ENCODE measurements around the gene PSME3. TPM values are rescaled to one million over a fixed set of nuclear protein-coding genes. Genes with fewer than 3 reads are reported as not detected.

PSME3 gene, protein sequence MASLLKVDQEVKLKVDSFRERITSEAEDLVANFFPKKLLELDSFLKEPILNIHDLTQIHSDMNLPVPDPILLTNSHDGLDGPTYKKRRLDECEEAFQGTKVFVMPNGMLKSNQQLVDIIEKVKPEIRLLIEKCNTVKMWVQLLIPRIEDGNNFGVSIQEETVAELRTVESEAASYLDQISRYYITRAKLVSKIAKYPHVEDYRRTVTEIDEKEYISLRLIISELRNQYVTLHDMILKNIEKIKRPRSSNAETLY
- 55.1 TPM for total RNA-seq

GRCh38 chr17:42832934-42833766 lies at the start of gene PSME3:
Gene PSME3 (plus strand): TSS chr17:42833397. CDS start chr17:42833632, 235 bp downstream.

DNA sequence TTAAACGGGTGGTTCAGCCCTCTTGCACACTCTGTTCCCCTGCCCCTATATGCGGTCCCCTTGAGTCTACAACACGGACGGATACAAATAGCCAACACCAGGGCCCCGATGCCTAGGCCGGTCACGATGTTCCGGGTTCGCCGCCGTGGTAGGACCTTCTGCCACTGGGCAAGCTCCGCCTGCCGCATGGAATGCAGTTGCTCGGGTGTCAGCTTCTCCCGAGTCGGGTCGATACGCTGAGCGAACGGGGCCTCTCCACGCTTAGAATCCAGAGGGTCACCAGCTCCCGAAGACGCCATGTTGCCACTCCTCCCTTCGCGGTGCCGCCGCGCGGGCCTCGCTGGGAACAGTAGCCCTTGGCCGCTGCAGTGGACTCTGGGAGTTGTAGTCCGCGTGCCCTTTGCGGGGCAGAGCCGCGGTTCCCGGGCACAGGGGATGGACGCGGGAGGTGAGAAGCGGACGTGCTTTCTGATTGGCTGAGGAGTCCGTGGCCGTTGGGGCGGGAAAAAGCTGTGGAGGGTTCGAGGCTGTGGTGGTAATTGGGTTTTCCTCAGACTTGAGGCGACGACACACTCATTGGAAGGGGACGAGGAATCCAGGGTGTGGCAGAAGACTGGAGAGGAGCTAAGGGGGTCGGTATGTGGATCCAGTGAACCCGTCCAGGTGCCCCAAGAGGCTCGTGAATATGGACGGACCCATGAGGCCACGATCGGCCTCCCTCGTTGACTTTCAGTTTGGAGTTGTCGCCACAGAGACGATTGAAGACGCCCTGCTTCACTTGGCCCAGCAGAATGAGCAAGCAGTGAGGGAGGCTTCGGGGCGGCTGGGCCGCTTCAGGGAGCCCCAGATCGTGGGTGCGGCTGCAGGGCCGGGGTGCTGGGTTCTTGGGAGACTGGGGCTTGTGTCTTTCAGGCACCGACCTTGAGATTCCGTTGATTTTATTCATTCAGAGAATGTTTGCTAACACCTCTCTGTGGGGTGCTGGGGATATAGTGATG lies 34.5 kb upstream of the PSME3 start, which contains the start of the genes CNTD1 and COA3:
TSS of gene CNTD1 (plus strand) at position 479 of the 998 bp plus-strand sequence. CDS start at position 686, 207 bp downstream.
TSS of gene COA3 (minus strand) at position 322 of the 998 bp plus-strand sequence. CDS start at position 299, 23 bp downstream.

DNA sequence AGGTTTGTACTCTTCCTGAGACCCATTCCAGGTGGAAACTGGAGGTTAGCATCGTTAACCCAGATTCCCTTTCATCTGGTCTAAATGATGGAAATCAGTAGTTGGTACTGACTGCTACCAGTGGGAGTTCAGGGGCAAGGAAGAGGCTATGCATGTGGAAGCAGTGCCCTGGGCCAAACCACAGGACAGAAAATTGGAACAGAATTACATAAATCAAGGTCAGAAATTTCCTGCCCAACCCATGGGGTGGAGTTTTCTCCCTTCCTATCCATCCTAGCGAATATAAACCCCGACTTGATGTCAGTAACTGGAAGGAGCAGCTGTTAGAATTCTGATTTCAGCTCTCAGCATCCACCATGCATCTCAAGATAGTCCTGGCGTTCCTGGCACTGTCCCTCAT lies 11.1 kb downstream of the PSME3 start, which contains the start of gene AOC2:
TSS of gene AOC2 (plus strand) at position 310 of the 400 bp plus-strand sequence. CDS start at position 357, 47 bp downstream.

DNA sequence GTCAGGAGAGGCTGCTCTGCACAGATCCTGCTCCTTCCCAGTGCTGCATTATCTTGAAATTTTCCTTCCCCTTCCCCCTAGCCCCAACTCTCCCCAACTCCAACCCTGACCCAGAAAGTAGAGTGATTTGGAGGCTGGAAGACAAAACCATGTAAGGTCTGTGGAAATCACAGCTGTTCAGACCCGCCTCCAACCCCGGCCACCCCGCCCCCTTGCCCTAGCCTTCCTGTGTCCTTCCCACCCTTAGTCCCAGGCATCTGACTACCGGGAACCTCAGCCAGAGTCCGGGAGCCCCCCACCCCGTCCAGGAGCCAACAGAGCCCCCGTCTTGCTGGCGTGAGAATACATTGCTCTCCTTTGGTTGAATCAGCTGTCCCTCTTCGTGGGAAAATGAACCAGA lies 17.8 kb downstream of the PSME3 start, which contains the start of gene AOC3:
TSS of gene AOC3 (plus strand) at position 246 of the 400 bp plus-strand sequence. CDS start at position 391, 145 bp downstream.

Small RNAs within 50 kb of the gene (small RNA-seq; reads per million reads assigned to genes)
- not detected for gene MIR6781
- not detected for gene RNU6-287P

Other genes starting within 250 kb of the PSME3 start
- gene RETREG3, start 224.0 kb upstream of the PSME3 start, total RNA-seq = 49.6 TPM
- gene TUBG1, start 223.7 kb upstream of the PSME3 start, total RNA-seq = 24.9 TPM
- 16.6 TPM for gene TUBG2, start 174.1 kb upstream of the PSME3 start, total RNA-seq
- gene PLEKHH3, start 156.4 kb upstream of the PSME3 start, total RNA-seq = 3.7 TPM
- 2.1 TPM for gene CCR10, start 151.6 kb upstream of the PSME3 start, total RNA-seq
- 31.6 TPM for gene CNTNAP1, start 150.9 kb upstream of the PSME3 start, total RNA-seq
- 35.5 TPM for gene EZH1, start 88.4 kb upstream of the PSME3 start, total RNA-seq
- gene RAMP2, start 72.2 kb upstream of the PSME3 start, total RNA-seq = 16.6 TPM
- gene VPS25, start 59.9 kb upstream of the PSME3 start, total RNA-seq = 39.2 TPM
- 0.69 TPM for gene WNK4, start 52.8 kb upstream of the PSME3 start, total RNA-seq
- 99.9 TPM for gene COA3, start 34.7 kb upstream of the PSME3 start, total RNA-seq
- gene CNTD1, start 34.5 kb upstream of the PSME3 start, total RNA-seq = 0.92 TPM
- 73.1 TPM for gene BECN1, start 9.1 kb upstream of the PSME3 start, total RNA-seq
- gene AOC2, start 11.2 kb downstream of the PSME3 start, total RNA-seq = 1.2 TPM
- gene AOC3, start 17.8 kb downstream of the PSME3 start, total RNA-seq = 0.46 TPM
- under 0.01 TPM for gene G6PC1, start 67.4 kb downstream of the PSME3 start, total RNA-seq
- 29.1 TPM for gene AARSD1, start 131.1 kb downstream of the PSME3 start, total RNA-seq
- 3.7 TPM for gene PTGES3L, start 146.7 kb downstream of the PSME3 start, total RNA-seq
- 21.2 TPM for gene RUNDC1, start 147.2 kb downstream of the PSME3 start, total RNA-seq
- gene RPL27, start 165.0 kb downstream of the PSME3 start, total RNA-seq = 935 TPM
- gene IFI35, start 173.4 kb downstream of the PSME3 start, total RNA-seq = 4.8 TPM
- gene VAT1, start 189.0 kb downstream of the PSME3 start, total RNA-seq = 172 TPM
- gene RND2, start 191.8 kb downstream of the PSME3 start, total RNA-seq = 28.4 TPM

All from diencephalon (tissue), 1 donor.